ENCODE data around the gene MYL2. TPM values are rescaled to one million over a fixed set of nuclear protein-coding genes. Genes with fewer than 3 reads are reported as not detected.

The MYL2 gene
- total and polyA plus RNA-seq, 4 donors = 0.65 to 1.7 TPM; not detected in 2

GRCh38 chr12:110916295-110916875 lies 4.0 kb downstream of the MYL2 start:
- ATAC-seq (ENCODE audit: insufficient read depth, low FRiP score) (no peak), DNase-seq (no peak)
- Histone ChIP-seq H3K4me3 (no peak overlapping the region), H3K9ac (ENCODE audit: insufficient read depth in 1 of 2, low read length in 2 of 2) (no peak overlapping the region), H3K27ac (ENCODE audit: low read depth in 1 of 2, low read length in 1 of 2) (peak overlapping the region in 1 of 2 donors; percentile 23), H3K36me3 (ENCODE audit: control insufficient read depth in 4 of 4, insufficient read depth in 4 of 4, low read length in 4 of 4) (peaks cover 0 to 3% (median 0%) of the 10 kb centered on the region in 4 donors), H3K9me3 (ENCODE audit: control insufficient read depth in 4 of 4, insufficient read depth in 3 of 4, low read length in 3 of 4) (no peaks in the 10 kb centered on the region), H3K4me1 (ENCODE audit: control insufficient read depth in 5 of 5, insufficient read depth in 5 of 5, low read length in 5 of 5) (no peaks in the 10 kb centered on the region), H3K27me3 (ENCODE audit: control insufficient read depth in 3 of 3, insufficient read depth in 3 of 3, low read length in 2 of 3) (peaks cover 0 to 9% (median 0%) of the 10 kb centered on the region in 3 donors)
- no peak for TF ChIP-seq CTCF (IDR thresholded peaks at IDR 0.05; ENCODE audit: control extremely low read depth, extremely low read depth)
- WGBS, 2 donors = 69 to 74% methylated on average over 3 of the region's 3 CpGs

GRCh38 chr12:110913119-110914056 lies 7.0 kb downstream of the MYL2 start:
- Histone ChIP-seq H3K9me3 (ENCODE audit: control insufficient read depth in 4 of 4, insufficient read depth in 3 of 4, low read length in 3 of 4) (peaks cover 0 to 2% (median 0%) of the 10 kb centered on the region in 4 donors), H3K4me3 (no peak overlapping the region), H3K36me3 (ENCODE audit: control insufficient read depth in 4 of 4, insufficient read depth in 4 of 4, low read length in 4 of 4) (peaks cover 0 to 3% (median 0%) of the 10 kb centered on the region in 4 donors), H3K27me3 (ENCODE audit: control insufficient read depth in 3 of 3, insufficient read depth in 3 of 3, low read length in 2 of 3) (no peaks in the 10 kb centered on the region), H3K9ac (ENCODE audit: insufficient read depth in 1 of 2, low read length in 2 of 2) (no peak overlapping the region), H3K4me1 (ENCODE audit: control insufficient read depth in 5 of 5, insufficient read depth in 5 of 5, low read length in 5 of 5) (no peaks in the 10 kb centered on the region), H3K27ac (ENCODE audit: low read depth in 1 of 2, low read length in 1 of 2) (peak overlapping the region in 1 of 2 donors; percentile 14)
- WGBS, 2 donors = 83 to 91% methylated on average over 13 to 14 of the region's 14 CpGs
- TF ChIP-seq CTCF (IDR thresholded peaks at IDR 0.05; ENCODE audit: control extremely low read depth, extremely low read depth) = no peak
- no peak for ATAC-seq (ENCODE audit: insufficient read depth, low FRiP score)
- DNase-seq = no peak

- WGBS, 2 donors = 82 to 84% methylated on average over 6 of the region's 6 CpGs
- H3K27me3 ChIP-seq (ENCODE audit: control insufficient read depth in 3 of 3, insufficient read depth in 3 of 3, low read length in 2 of 3) = peaks cover 0 to 5% (median 2%) of the 10 kb centered on the region in 3 donors
- H3K36me3 ChIP-seq (ENCODE audit: control insufficient read depth in 4 of 4, insufficient read depth in 4 of 4, low read length in 4 of 4) = peaks cover 0 to 3% (median 0%) of the 10 kb centered on the region in 4 donors
- no peaks in the 10 kb centered on the region for H3K4me1 ChIP-seq (ENCODE audit: control insufficient read depth in 5 of 5, insufficient read depth in 5 of 5, low read length in 5 of 5)
- H3K27ac ChIP-seq (ENCODE audit: low read depth in 1 of 2, low read length in 1 of 2) = no peak overlapping the region
- no peak for DNase-seq
- no peak overlapping the region for H3K4me3 ChIP-seq
- no peak overlapping the region for H3K9ac ChIP-seq (ENCODE audit: insufficient read depth in 1 of 2, low read length in 2 of 2)
- ATAC-seq (ENCODE audit: insufficient read depth, low FRiP score) = no peak
- TF ChIP-seq CTCF (IDR thresholded peaks at IDR 0.05; ENCODE audit: control extremely low read depth, extremely low read depth) = no peak
- H3K9me3 ChIP-seq (ENCODE audit: control insufficient read depth in 4 of 4, insufficient read depth in 3 of 4, low read length in 3 of 4) = peaks cover 0 to 2% (median 0%) of the 10 kb centered on the region in 4 donors
These were observed 8.1 kb downstream of the MYL2 start for GRCh38 chr12:110912263-110912662.

All from lung (tissue), 12 donors.